Activated CD8-positive, alpha-beta memory T cell treated with anti-CD3 and anti-CD28 coated beads, Interleukin-2, amount 50 U/mL, for 4 hours (primary cell): ENCODE data around the gene ULK4.
"Not testable (repeated sequence)": the region's sequence is repeated elsewhere in the genome, so short reads cannot be mapped to it uniquely, and the experiment has no call there.

ENCODE experiments used
- DNase-seq: peaks from one replicate; pipeline ENCODE4 v3.0.0-alpha.2; 2020

ULK4 gene

GRCh38 chr3:41746215-41746614, 215.7 kb downstream of the ULK4 start:
- DNase-seq = no peak

- DNase-seq = no peak
Measured at GRCh38 chr3:41742121-41742520, 219.8 kb downstream of the ULK4 start.

GRCh38 chr3:41740374-41740886, 221.5 kb downstream of the ULK4 start:
- no peak for DNase-seq

GRCh38 chr3:41726891-41727290, 235.0 kb downstream of the ULK4 start:
- no peak for DNase-seq

- no peak for DNase-seq
Measured at GRCh38 chr3:41717641-41718040, 244.3 kb downstream of the ULK4 start.

DNA sequence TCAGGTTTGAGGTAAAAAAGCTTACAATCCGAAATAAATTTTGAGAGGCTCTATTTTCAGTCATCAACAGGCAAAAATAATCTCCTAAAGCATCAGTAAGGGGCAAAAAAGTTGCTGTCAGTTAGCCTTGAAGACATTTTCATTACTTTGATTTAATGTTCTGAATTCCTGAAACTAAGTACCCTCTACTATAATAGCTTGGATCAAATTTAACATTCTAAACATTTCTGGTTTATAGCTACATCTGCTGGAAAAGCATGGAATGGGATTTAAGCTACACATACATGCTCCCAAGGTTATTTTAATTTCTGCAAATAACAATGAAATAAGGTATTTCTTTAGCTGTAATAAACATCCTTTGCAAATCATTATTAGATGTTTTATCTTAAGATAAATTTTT, 245.4 kb downstream of the ULK4 start:
- no peak for DNase-seq

DNA sequence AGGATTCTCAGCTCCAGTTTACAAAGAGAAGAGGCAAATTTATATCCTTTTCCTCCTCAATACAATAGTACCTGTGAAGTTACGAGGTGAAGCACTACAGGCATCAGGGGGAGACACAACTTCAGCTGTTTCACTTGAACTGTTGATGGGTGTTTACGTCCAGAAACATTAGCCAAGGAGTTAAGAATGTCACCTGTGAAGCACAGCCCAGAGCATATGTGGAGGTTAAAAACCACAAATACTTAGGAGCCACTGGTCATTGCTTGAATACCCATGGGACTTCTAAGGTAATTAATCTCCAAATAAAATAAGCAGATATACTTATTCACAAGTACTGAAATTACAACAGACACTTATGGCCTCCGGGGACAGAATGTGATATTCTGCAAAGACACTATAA, 246.5 kb downstream of the ULK4 start:
- DNase-seq = no peak

- DNase-seq = no peak
Measured at GRCh38 chr3:41711651-41712050, 250.3 kb downstream of the ULK4 start.

GRCh38 chr3:41710646-41711388, 251.1 kb downstream of the ULK4 start:
- DNase-seq = no peak

DNA sequence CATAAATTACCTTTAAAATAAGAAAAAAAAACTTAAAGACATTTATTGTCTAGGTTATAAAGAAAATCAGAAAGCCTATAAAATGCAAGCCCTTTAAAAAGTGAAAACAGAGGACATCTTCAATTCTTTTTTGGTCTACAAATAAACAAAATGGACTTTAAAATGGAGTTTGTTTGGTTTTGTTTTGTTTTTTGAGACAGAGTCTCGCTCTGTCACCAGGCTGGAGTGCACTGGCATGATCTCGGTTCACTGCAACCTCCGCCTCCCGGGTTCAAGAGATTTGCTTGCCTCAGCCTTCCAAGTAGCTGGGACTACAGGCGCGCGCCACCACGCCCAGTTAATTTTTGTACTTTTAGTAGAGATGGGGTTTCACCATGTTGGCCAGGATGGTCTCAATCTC, 252.7 kb downstream of the ULK4 start:
- not testable (repeated sequence) for DNase-seq

DNA sequence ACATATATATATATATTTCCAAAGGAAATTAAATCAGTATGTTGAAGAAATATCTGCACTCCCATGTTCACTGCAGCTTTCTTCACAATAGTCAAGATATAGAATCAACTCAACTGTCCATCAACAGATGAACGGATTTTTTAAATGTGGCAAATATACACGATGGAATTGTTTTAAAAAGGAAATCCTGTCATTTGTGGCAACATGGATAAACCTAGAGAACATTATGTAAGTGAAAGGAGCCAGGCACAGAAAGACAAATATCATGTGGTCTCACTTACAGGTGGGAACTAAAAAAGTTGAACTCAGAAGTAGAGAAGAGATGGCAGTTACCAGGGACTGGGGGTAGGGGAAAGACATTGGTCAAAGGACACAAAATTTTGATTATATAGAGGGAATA, 253.7 kb downstream of the ULK4 start:
- DNase-seq = no peak

- DNase-seq = no peak
Measured at GRCh38 chr3:41705893-41706292, 256.0 kb downstream of the ULK4 start.

GRCh38 chr3:41701191-41701698, 260.7 kb downstream of the ULK4 start:
- DNase-seq = no peak

DNA sequence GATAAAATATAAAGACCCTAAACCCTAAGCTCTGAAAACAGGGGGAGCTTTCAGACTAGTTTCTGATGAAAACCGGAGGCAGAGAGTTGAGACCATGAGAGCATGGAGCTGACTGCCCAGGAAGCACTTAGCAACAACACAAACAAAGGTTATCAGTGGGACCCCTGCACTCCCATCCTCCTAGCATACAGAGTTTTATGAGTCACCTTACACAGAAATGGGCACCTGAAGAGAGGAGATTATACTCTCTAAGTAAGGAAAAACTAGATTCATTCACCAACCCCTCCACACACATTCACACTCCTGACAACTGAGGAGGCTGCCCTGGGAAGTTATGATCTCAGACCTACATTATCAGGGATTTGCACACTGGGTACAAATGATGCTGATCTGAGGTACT, 261.7 kb downstream of the ULK4 start:
- no peak for DNase-seq

- no peak for DNase-seq
Measured at GRCh38 chr3:41698898-41699297, 263.0 kb downstream of the ULK4 start.

- DNase-seq = no peak
Measured at GRCh38 chr3:41697702-41698101, 264.2 kb downstream of the ULK4 start.

- not testable (repeated sequence) for DNase-seq
Measured at GRCh38 chr3:41695806-41696205, 266.1 kb downstream of the ULK4 start.

GRCh38 chr3:41693799-41694198, 268.1 kb downstream of the ULK4 start:
- no peak for DNase-seq

DNA sequence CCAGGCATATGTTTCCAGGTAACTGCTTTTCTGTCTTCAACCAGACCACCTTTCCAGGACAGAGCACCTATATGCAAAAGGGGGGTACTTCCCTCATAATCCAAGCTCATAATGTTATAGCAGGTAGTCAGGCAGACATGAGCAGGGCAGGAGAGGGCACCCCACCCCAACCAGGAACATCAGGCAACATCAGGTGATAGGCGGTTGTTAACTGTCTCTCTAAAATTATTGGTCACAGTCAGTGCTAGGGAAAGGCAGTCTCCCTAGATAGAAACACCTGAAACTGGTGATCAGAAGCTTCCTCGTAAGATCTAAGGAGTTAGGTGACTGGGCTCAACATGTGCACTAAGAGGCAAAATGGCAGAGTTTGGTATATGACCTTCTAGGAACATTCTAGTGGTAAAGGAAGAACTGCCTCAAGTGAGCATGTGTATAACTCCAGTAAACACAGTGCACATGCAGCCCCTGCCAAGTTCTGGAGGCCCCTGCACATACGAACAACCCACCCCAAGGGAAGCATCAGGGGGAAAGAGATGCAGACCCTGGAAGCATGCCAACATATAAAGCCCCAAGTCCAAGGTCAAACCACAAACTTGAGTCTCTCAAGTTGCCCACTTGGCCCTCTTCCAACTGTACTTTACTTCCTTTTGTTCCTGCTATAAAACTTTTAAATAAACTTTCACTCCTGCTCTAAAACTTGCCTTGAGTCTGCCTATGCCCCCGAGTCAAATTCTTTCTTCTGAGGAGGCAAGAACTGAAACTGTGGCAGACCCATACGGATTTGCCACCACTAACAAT, 270.9 kb downstream of the ULK4 start:
- DNase-seq = no peak

DNA sequence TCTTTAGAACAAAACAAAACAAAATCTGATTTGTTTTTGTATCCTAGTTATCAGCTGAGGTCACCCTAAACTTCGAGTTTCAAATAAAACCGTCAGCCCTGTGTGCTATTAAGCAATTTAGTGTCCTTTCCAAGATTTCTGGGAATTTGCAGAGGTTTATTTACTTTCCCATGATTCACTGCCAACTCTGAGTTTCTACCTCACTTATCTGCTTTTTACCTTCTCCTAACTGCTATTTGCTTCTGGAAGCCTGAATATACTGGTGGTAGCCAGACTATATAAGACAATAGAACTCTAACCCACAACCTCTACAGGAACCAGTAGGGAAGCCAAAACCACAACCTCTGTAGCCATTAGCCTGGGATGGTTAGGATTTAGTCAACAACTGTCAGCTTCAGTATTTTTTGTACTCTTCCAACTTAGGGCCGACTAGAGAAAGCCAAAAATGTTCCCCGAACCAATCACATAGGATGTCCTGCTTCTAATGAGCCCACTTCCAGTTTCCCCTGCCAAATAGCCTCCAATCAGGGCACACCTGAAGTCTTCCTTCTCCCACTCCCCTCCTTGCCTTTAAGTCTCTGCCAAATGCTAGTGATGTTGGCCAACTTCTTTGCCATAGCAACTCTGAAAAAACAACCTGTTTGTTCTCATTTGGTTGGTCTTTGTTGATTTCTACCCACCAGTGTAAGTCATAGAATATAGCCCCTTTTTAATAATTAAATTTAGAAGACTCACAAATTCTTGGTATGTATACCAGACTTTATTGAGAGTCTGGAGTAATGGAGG, 273.1 kb downstream of the ULK4 start:
- no peak for DNase-seq

DNA sequence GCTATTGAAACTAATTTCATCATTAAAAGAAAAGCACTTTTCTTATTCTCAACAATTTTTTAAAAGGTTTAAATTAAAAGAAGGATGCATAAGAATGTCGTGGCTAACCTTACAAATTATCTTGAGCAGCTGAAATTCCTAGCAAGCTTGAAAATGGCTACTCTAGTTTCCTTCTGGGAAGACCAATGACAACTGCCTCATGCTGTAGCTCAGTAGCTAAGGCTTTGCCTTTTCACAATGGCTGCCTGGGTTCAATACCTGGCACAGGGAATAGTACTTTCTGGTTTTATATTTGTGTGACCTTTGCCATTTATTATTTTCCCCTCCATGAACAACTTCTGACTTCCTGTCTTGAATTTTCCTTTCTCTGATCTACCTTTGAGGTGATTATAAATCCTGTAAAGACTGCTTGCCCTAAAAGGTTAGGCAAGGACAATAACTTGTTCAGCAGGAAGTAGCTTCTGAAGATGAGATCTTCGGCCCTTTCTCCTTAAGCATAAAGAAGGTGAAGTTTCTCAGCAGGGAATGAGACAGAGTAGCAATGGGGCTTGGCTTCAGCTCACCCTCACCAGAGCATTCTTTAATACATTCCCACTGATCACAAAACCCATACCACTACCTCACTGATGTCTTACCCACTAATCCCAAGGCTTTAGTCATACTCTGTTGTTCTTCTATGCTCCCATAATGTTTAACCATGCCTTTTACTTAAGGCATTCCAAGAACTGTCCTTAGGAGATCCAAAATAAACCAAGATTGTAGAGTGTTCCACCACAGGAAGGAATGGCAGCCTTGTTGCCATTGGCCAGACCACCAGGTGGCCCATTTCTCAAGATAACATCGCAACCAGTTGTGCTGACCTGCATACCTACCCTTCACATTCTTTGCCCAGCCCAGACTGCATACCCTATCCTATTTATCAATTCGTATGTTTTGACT, 276.8 kb downstream of the ULK4 start:
- DNase-seq = no peak
